Measurements from ENCODE around the gene TNFSF10.
"Not testable (repeated sequence)": the region's sequence is repeated elsewhere in the genome, so short reads cannot be mapped to it uniquely, and the experiment has no call there.

The TNFSF10 gene

GRCh38 chr3:172516318-172517214 lies 6.7 kb downstream of the TNFSF10 start:
- Histone ChIP-seq H3K4me1 (ENCODE audit: control insufficient read depth, insufficient read depth, low read length) (peaks cover 20% of the 10 kb centered on the region), H3K27ac (ENCODE audit: low read length) (peak overlapping the region; percentile 37), H3K9me3 (ENCODE audit: control insufficient read depth in 2 of 2, low read length in 2 of 2) (no peaks in the 10 kb centered on the region), H3K27me3 (ENCODE audit: control insufficient read depth in 1 of 2, insufficient read depth in 2 of 2, low read length in 2 of 2) (no peaks in the 10 kb centered on the region), H3K36me3 (ENCODE audit: control insufficient read depth in 2 of 2, insufficient read depth in 2 of 2, low read length in 2 of 2) (peaks cover 0 to 2% of the 10 kb centered on the region in 2 donors), H3K4me3 (ENCODE audit: low read length in 2 of 2) (peak overlapping the region in 1 of 2 donors; percentile 35), H3K9ac (ENCODE audit: low read length in 2 of 2) (no peak overlapping the region)

GRCh38 chr3:172515130-172515918 lies 7.9 kb downstream of the TNFSF10 start:
- Histone ChIP-seq H3K4me3 (ENCODE audit: low read length in 2 of 2) (no peak overlapping the region), H3K9me3 (ENCODE audit: control insufficient read depth in 2 of 2, low read length in 2 of 2) (no peaks in the 10 kb centered on the region), H3K4me1 (ENCODE audit: control insufficient read depth, insufficient read depth, low read length) (peaks cover 20% of the 10 kb centered on the region), H3K27ac (ENCODE audit: low read length) (no peak overlapping the region), H3K9ac (ENCODE audit: low read length in 2 of 2) (no peak overlapping the region), H3K27me3 (ENCODE audit: control insufficient read depth in 1 of 2, insufficient read depth in 2 of 2, low read length in 2 of 2) (no peaks in the 10 kb centered on the region), H3K36me3 (ENCODE audit: control insufficient read depth in 2 of 2, insufficient read depth in 2 of 2, low read length in 2 of 2) (peaks cover under 1 to 2% of the 10 kb centered on the region in 2 donors)

GRCh38 chr3:172514678-172515077 lies 8.6 kb downstream of the TNFSF10 start:
- peaks cover 2% of the 10 kb centered on the region in 2 donors for H3K36me3 ChIP-seq (ENCODE audit: control insufficient read depth in 2 of 2, insufficient read depth in 2 of 2, low read length in 2 of 2)
- H3K9me3 ChIP-seq (ENCODE audit: control insufficient read depth in 2 of 2, low read length in 2 of 2), result no peaks in the 10 kb centered on the region
- H3K9ac ChIP-seq (ENCODE audit: low read length in 2 of 2), result no peak overlapping the region
- H3K4me1 ChIP-seq (ENCODE audit: control insufficient read depth, insufficient read depth, low read length), result peaks cover 20% of the 10 kb centered on the region
- no peak overlapping the region for H3K27ac ChIP-seq (ENCODE audit: low read length)
- H3K4me3 ChIP-seq (ENCODE audit: low read length in 2 of 2), result no peak overlapping the region
- H3K27me3 ChIP-seq (ENCODE audit: control insufficient read depth in 1 of 2, insufficient read depth in 2 of 2, low read length in 2 of 2), result no peaks in the 10 kb centered on the region

GRCh38 chr3:172513488-172513887 lies 9.7 kb downstream of the TNFSF10 start:
- Histone ChIP-seq H3K9me3 (ENCODE audit: control insufficient read depth in 2 of 2, low read length in 2 of 2) (no peaks in the 10 kb centered on the region), H3K36me3 (ENCODE audit: control insufficient read depth in 2 of 2, insufficient read depth in 2 of 2, low read length in 2 of 2) (peaks cover 2% of the 10 kb centered on the region in 2 donors), H3K27me3 (ENCODE audit: control insufficient read depth in 1 of 2, insufficient read depth in 2 of 2, low read length in 2 of 2) (no peaks in the 10 kb centered on the region), H3K4me1 (ENCODE audit: control insufficient read depth, insufficient read depth, low read length) (peaks cover 20% of the 10 kb centered on the region), H3K27ac (ENCODE audit: low read length) (peak overlapping the region; percentile 2), H3K9ac (ENCODE audit: low read length in 2 of 2) (no peak overlapping the region), H3K4me3 (ENCODE audit: low read length in 2 of 2) (no peak overlapping the region)

GRCh38 chr3:172511783-172512762 lies 11.2 kb downstream of the TNFSF10 start:
- H3K9ac ChIP-seq (ENCODE audit: low read length in 2 of 2), result no peak overlapping the region
- no peak overlapping the region for H3K27ac ChIP-seq (ENCODE audit: low read length)
- H3K27me3 ChIP-seq (ENCODE audit: control insufficient read depth in 1 of 2, insufficient read depth in 2 of 2, low read length in 2 of 2), result no peaks in the 10 kb centered on the region
- no peaks in the 10 kb centered on the region for H3K9me3 ChIP-seq (ENCODE audit: control insufficient read depth in 2 of 2, low read length in 2 of 2)
- H3K4me3 ChIP-seq (ENCODE audit: low read length in 2 of 2), result no peak overlapping the region
- peaks cover 2% of the 10 kb centered on the region in 2 donors for H3K36me3 ChIP-seq (ENCODE audit: control insufficient read depth in 2 of 2, insufficient read depth in 2 of 2, low read length in 2 of 2)
- H3K4me1 ChIP-seq (ENCODE audit: control insufficient read depth, insufficient read depth, low read length), result peaks cover 19% of the 10 kb centered on the region

- Histone ChIP-seq H3K4me3 (ENCODE audit: low read length in 2 of 2) (no peak overlapping the region), H3K9ac (ENCODE audit: low read length in 2 of 2) (no peak overlapping the region), H3K36me3 (ENCODE audit: control insufficient read depth in 2 of 2, insufficient read depth in 2 of 2, low read length in 2 of 2) (peaks cover 0 to 2% of the 10 kb centered on the region in 2 donors), H3K27ac (ENCODE audit: low read length) (no peak overlapping the region), H3K4me1 (ENCODE audit: control insufficient read depth, insufficient read depth, low read length) (no peaks in the 10 kb centered on the region), H3K9me3 (ENCODE audit: control insufficient read depth in 2 of 2, low read length in 2 of 2) (peaks cover 0 to 3% of the 10 kb centered on the region in 2 donors), H3K27me3 (ENCODE audit: control insufficient read depth in 1 of 2, insufficient read depth in 2 of 2, low read length in 2 of 2) (no peaks in the 10 kb centered on the region)
Measured at GRCh38 chr3:172506094-172506493, 17.1 kb downstream of the TNFSF10 start.

- H3K4me1 ChIP-seq (ENCODE audit: control insufficient read depth, insufficient read depth, low read length), result no peaks in the 10 kb centered on the region
- H3K27me3 ChIP-seq (ENCODE audit: control insufficient read depth in 1 of 2, insufficient read depth in 2 of 2, low read length in 2 of 2), result no peaks in the 10 kb centered on the region
- H3K4me3 ChIP-seq (ENCODE audit: low read length in 2 of 2), result no peak overlapping the region
- H3K27ac ChIP-seq (ENCODE audit: low read length), result no peak overlapping the region
- H3K36me3 ChIP-seq (ENCODE audit: control insufficient read depth in 2 of 2, insufficient read depth in 2 of 2, low read length in 2 of 2), result no peaks in the 10 kb centered on the region
- no peak overlapping the region for H3K9ac ChIP-seq (ENCODE audit: low read length in 2 of 2)
- peaks cover 0 to 3% of the 10 kb centered on the region in 2 donors for H3K9me3 ChIP-seq (ENCODE audit: control insufficient read depth in 2 of 2, low read length in 2 of 2)
Measured at GRCh38 chr3:172501540-172501939, 21.7 kb downstream of the TNFSF10 start.

GRCh38 chr3:172490198-172490669 lies 33.0 kb downstream of the TNFSF10 start:
- H3K9me3 ChIP-seq (ENCODE audit: control insufficient read depth in 2 of 2, low read length in 2 of 2); H3K36me3 ChIP-seq (ENCODE audit: control insufficient read depth in 2 of 2, insufficient read depth in 2 of 2, low read length in 2 of 2); H3K27ac ChIP-seq (ENCODE audit: low read length); H3K9ac ChIP-seq (ENCODE audit: low read length in 2 of 2); H3K4me3 ChIP-seq (ENCODE audit: low read length in 2 of 2); H3K27me3 ChIP-seq (ENCODE audit: control insufficient read depth in 1 of 2, insufficient read depth in 2 of 2, low read length in 2 of 2); H3K4me1 ChIP-seq (ENCODE audit: control insufficient read depth, insufficient read depth, low read length): not testable (repeated sequence)

- Histone ChIP-seq H3K9me3 (ENCODE audit: control insufficient read depth in 2 of 2, low read length in 2 of 2) (no peaks in the 10 kb centered on the region), H3K27ac (ENCODE audit: low read length) (no peak overlapping the region), H3K36me3 (ENCODE audit: control insufficient read depth in 2 of 2, insufficient read depth in 2 of 2, low read length in 2 of 2) (no peaks in the 10 kb centered on the region), H3K4me1 (ENCODE audit: control insufficient read depth, insufficient read depth, low read length) (no peaks in the 10 kb centered on the region), H3K9ac (ENCODE audit: low read length in 2 of 2) (no peak overlapping the region), H3K4me3 (ENCODE audit: low read length in 2 of 2) (no peak overlapping the region), H3K27me3 (ENCODE audit: control insufficient read depth in 1 of 2, insufficient read depth in 2 of 2, low read length in 2 of 2) (no peaks in the 10 kb centered on the region)
Measured at GRCh38 chr3:172478116-172478515, 45.1 kb downstream of the TNFSF10 start.

- Histone ChIP-seq H3K27ac (ENCODE audit: low read length) (no peak overlapping the region), H3K36me3 (ENCODE audit: control insufficient read depth in 2 of 2, insufficient read depth in 2 of 2, low read length in 2 of 2) (no peaks in the 10 kb centered on the region)
Measured at GRCh38 chr3:172476347-172476746, 46.9 kb downstream of the TNFSF10 start.

More at GRCh38 chr3:172476347-172476746, 46.9 kb downstream of the TNFSF10 start:
- H3K4me3 ChIP-seq (ENCODE audit: low read length in 2 of 2), result no peak overlapping the region
- H3K9ac ChIP-seq (ENCODE audit: low read length in 2 of 2), result no peak overlapping the region
- H3K27me3 ChIP-seq (ENCODE audit: control insufficient read depth in 1 of 2, insufficient read depth in 2 of 2, low read length in 2 of 2), result no peaks in the 10 kb centered on the region
- H3K4me1 ChIP-seq (ENCODE audit: control insufficient read depth, insufficient read depth, low read length), result no peaks in the 10 kb centered on the region
- no peaks in the 10 kb centered on the region for H3K9me3 ChIP-seq (ENCODE audit: control insufficient read depth in 2 of 2, low read length in 2 of 2)

All from stomach smooth muscle (tissue), 2 donors.